NCI-H128 (cell line): ENCODE results near the gene STAT4.
A peak's percentile ranks its signal among the peaks of the same experiment; 100 is the strongest.

Experiments used
- DNase-seq: peaks from one replicate; lab custom pipeline; 2025; ENCODE audit not compliant: unreplicated experiment; lab: John Stamatoyannopoulos, UW

The STAT4 gene

GRCh38 chr2:191015831-191016230 is 135.0 kb downstream of the STAT4 start:
- no peak for DNase-seq

- DNase-seq, result no peak
Observed at GRCh38 chr2:191015239-191015638, 135.6 kb downstream of the STAT4 start.

- DNase-seq, result no peak
Observed at GRCh38 chr2:191014653-191015020, 136.2 kb downstream of the STAT4 start.

- DNase-seq, result peak; percentile 71
Observed at GRCh38 chr2:191013932-191014652, 136.7 kb downstream of the STAT4 start, which contains the start of gene STAT1. TSS of gene STAT1 (minus strand) at chr2:191014171. CDS start at chr2:191010003, 4,168 bp downstream.

- peak; percentile 5 for DNase-seq
Observed at GRCh38 chr2:191013682-191013931, 137.2 kb downstream of the STAT4 start.

- DNase-seq, result no peak
Observed at GRCh38 chr2:191012845-191013681, 137.7 kb downstream of the STAT4 start.

GRCh38 chr2:191012346-191012745 is 138.4 kb downstream of the STAT4 start:
- DNase-seq, result no peak

- no peak for DNase-seq
Observed at GRCh38 chr2:191010887-191011885, 139.6 kb downstream of the STAT4 start.

DNA sequence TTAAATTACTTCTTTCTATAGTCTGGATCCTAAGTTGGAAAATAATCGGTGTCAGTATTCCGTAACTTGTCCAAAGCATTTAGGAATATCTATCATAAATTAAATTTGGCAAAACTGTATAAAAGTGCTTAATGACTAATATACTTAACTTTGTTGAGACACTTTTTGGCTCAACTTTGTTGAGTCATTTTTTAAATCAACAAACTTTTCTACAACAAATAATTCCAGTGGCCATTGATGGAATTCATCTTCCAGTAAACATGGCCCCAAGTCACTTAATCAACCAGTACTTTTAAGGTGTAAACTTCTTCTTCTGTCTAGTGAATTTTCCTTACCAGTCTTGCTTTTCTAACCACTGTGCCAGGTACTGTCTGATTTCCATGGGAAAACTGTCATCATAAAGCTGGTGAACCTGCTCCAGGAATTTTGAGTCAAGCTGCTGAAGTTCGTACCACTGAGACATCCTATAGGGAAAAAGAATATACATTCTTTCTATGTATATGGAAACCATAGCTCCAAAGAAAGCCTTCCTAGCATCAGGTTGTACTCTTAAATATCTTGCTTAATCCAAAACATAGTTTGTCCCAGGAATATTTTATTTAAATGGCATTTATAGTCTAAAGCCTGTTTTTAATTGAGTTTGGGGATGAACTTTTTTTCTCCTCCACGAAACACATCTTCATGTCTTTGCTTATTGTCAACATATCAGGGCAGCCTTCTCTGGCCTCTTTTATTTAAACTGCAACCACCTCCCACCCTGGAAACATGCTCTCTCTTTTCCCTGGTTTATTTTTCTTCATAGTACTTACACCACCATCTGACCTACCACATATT is 141.0 kb downstream of the STAT4 start:
- DNase-seq, result no peak

- no peak for DNase-seq
Observed at GRCh38 chr2:191008286-191008685, 142.5 kb downstream of the STAT4 start.

DNA sequence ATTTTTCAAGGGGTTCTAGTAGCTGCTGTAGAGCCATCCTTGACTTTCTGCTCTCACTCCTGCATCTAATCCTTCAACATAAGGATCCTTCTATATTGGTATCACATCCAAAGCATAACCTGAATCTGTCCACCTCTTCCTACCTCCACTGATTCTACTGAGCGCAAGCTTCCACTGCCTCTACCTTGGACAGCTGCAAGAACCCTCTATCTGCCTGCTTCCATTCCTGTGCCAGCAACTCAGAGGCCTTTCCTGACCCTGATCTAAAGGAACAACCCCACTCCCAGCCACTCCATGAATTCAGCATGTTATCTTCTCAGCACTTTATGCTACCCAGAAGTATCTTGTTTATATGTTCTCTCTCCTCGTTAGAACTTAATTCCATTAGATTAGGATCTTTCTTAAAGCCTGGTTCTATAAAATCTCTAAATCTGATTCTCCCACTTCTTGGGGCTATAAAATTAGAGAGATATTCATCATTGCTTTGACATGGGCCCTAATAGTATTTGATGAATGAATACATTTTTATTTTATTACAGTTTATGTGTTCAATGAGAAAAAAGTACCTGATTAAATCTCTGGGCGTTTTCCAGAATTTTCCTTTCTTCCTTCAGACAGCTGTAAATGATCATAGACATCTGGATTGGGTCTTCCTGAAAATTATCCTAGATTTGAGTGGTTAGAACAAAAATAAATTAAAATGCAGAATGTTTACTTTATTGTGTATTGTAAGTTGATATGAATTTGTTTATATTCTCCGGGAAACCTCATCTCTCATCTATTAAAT is 143.6 kb downstream of the STAT4 start:
- no peak for DNase-seq

GRCh38 chr2:191006297-191006696 is 144.5 kb downstream of the STAT4 start:
- no peak for DNase-seq

- DNase-seq, result no peak
Observed at GRCh38 chr2:191003405-191004309, 147.1 kb downstream of the STAT4 start.

DNA sequence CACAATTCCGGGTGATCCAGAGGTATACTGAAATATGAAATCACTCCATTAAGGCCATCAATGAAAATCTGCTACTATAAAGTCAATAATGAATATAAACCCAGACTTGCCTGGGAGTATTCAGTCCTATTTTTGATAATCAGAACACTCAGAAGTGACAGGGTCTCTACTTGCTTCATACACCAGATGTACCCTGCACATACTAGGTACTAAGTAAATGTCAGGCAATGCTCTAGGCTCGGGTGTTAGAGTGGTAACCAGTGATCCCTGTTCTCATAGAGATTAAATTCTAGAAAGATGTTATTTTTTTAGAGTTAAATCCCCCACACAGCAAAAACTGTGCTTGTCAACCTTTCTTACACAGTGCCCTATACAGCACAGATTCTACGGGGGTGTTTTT is 149.2 kb downstream of the STAT4 start:
- no peak for DNase-seq

DNA sequence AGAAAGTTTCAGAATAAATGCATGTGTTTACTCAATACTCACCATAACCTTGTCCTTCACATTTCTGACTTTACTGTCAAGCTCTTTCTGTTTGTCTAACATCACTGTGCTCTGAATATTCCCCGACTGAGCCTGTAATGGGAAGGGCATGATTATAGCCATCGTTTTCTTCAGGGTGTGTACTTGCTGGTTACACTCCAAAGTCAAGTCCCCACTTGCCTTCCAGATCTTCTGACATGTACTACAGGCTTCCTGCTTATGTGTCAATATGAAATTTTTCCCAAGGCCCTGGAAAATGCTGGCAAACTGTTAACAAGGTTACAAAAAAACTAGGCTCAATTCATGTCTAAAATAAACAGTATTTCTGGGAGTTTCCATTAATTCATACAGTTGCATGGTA is 149.8 kb downstream of the STAT4 start:
- DNase-seq, result no peak

- no peak for DNase-seq
Observed at GRCh38 chr2:190999949-191000665, 150.7 kb downstream of the STAT4 start.

GRCh38 chr2:190999058-190999457 is 151.7 kb downstream of the STAT4 start:
- DNase-seq, result no peak

DNA sequence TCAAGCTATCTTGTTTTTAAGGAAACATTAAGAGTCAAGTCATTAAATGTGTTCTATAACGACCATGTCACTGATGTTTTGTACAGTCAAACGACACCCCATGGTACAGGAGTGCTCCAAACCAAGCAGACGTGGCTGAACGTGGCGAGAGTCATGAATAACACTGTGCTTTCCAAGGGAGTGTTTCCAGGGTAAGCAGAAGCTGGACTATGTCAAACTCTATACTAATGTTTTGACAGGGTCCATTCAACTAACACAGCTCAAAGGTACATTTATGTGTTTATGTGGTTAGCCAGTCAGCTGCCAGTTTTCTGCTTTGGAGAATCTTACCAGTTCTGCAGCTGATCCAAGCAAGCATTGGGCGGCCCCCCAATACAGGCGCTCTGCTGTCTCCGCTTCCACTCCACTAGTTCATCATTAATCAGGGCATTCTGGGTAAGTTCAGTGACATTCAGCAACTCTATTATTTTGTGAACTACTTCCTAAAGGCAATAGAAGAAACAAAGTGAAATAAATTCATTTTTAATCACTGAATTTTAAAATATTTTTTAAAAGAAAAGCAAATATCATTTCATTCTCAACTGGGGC is 153.2 kb downstream of the STAT4 start:
- no peak for DNase-seq
